ENCODE data around the gene MRPL46. TPM values are rescaled to one million over a fixed set of nuclear protein-coding genes. Genes with fewer than 3 reads are reported as not detected.

MRPL46 gene
- total and polyA plus RNA-seq, 2 experiments from 2014 or later = 20.9 to 39.1 TPM

DNA sequence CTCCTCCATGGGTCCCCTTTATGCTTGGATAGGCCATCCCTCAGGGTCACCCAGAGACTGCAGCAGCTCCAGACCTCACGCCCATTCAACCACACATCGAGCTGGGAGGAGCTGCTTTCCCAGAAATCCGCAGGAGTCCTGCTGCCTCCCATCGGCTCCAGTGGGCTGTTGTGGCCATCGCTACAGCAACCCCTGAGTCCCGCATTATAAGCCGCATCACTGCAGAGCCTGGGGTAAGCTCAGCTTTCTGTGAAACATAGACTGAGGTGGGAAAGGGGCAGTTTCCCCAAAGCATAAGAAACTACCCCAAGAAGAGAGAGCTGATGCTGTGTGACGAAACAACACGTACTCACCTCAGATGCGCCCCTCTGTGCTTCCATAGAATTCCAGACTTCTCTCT lies 35.7 kb downstream of the MRPL46 start:
- no peaks in the 10 kb centered on the region for H3K9me3 Mint-ChIP-seq

More for the DNA sequence above, 35.7 kb downstream of the MRPL46 start:
- no peaks in the 10 kb centered on the region for H3K79me2 ChIP-seq (replicated peaks; ENCODE audit: insufficient read depth)
- peak; percentile 44 for DNase-seq (ENCODE audit: low spot score)
- TF ChIP-seq STAT1 (IDR thresholded peaks at IDR 0.05; ENCODE audit: unreplicated experiment) = no peak
- TF ChIP-seq, protein P1, sequence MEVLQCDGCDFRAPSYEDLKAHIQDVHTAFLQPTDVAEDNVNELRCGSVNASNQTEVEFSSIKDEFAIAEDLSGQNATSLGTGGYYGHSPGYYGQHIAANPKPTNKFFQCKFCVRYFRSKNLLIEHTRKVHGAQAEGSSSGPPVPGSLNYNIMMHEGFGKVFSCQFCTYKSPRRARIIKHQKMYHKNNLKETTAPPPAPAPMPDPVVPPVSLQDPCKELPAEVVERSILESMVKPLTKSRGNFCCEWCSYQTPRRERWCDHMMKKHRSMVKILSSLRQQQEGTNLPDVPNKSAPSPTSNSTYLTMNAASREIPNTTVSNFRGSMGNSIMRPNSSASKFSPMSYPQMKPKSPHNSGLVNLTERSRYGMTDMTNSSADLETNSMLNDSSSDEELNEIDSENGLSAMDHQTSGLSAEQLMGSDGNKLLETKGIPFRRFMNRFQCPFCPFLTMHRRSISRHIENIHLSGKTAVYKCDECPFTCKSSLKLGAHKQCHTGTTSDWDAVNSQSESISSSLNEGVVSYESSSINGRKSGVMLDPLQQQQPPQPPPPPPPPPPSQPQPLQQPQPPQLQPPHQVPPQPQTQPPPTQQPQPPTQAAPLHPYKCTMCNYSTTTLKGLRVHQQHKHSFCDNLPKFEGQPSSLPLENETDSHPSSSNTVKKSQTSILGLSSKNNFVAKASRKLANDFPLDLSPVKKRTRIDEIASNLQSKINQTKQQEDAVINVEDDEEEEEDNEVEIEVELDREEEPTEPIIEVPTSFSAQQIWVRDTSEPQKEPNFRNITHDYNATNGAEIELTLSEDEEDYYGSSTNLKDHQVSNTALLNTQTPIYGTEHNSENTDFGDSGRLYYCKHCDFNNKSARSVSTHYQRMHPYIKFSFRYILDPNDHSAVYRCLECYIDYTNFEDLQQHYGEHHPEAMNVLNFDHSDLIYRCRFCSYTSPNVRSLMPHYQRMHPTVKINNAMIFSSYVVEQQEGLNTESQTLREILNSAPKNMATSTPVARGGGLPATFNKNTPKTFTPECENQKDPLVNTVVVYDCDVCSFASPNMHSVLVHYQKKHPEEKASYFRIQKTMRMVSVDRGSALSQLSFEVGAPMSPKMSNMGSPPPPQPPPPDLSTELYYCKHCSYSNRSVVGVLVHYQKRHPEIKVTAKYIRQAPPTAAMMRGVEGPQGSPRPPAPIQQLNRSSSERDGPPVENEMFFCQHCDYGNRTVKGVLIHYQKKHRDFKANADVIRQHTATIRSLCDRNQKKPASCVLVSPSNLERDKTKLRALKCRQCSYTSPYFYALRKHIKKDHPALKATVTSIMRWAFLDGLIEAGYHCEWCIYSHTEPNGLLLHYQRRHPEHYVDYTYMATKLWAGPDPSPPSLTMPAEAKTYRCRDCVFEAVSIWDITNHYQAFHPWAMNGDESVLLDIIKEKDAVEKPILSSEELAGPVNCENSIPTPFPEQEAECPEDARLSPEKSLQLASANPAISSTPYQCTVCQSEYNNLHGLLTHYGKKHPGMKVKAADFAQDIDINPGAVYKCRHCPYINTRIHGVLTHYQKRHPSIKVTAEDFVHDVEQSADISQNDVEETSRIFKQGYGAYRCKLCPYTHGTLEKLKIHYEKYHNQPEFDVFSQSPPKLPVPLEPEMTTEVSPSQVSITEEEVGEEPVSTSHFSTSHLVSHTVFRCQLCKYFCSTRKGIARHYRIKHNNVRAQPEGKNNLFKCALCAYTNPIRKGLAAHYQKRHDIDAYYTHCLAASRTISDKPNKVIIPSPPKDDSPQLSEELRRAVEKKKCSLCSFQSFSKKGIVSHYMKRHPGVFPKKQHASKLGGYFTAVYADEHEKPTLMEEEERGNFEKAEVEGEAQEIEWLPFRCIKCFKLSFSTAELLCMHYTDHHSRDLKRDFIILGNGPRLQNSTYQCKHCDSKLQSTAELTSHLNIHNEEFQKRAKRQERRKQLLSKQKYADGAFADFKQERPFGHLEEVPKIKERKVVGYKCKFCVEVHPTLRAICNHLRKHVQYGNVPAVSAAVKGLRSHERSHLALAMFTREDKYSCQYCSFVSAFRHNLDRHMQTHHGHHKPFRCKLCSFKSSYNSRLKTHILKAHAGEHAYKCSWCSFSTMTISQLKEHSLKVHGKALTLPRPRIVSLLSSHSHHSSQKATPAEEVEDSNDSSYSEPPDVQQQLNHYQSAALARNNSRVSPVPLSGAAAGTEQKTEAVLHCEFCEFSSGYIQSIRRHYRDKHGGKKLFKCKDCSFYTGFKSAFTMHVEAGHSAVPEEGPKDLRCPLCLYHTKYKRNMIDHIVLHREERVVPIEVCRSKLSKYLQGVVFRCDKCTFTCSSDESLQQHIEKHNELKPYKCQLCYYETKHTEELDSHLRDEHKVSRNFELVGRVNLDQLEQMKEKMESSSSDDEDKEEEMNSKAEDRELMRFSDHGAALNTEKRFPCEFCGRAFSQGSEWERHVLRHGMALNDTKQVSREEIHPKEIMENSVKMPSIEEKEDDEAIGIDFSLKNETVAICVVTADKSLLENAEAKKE (CRISPR knock-in tag; IDR thresholded peaks at IDR 0.05) = no peak
- TF ChIP-seq ZNF331 (CRISPR knock-in tag; IDR thresholded peaks at IDR 0.05; ENCODE audit: low read depth) = no peak
- no peak for TF ChIP-seq JUNB (IDR thresholded peaks at IDR 0.05; ENCODE audit: unreplicated experiment)
- no peak for TF ChIP-seq NANOG (IDR thresholded peaks at IDR 0.05; ENCODE audit: borderline replicate concordance)
- no peak for TF ChIP-seq EZH2phosphoT487 (IDR thresholded peaks at IDR 0.05; ENCODE audit: unreplicated experiment)
- TF ChIP-seq ZNF114 (CRISPR knock-in tag; IDR thresholded peaks at IDR 0.05) = no peak
- TF ChIP-seq CREB1 (CRISPR knock-in tag; IDR thresholded peaks at IDR 0.05; ENCODE audit: low read depth) = no peak
- TF ChIP-seq POLR2AphosphoS5 (IDR thresholded peaks at IDR 0.05; ENCODE audit: low read depth) = no peak
- TF ChIP-seq EZH2 (IDR thresholded peaks at IDR 0.05; ENCODE audit: low read depth, unreplicated experiment) = no peak
- TF ChIP-seq, protein P2, sequence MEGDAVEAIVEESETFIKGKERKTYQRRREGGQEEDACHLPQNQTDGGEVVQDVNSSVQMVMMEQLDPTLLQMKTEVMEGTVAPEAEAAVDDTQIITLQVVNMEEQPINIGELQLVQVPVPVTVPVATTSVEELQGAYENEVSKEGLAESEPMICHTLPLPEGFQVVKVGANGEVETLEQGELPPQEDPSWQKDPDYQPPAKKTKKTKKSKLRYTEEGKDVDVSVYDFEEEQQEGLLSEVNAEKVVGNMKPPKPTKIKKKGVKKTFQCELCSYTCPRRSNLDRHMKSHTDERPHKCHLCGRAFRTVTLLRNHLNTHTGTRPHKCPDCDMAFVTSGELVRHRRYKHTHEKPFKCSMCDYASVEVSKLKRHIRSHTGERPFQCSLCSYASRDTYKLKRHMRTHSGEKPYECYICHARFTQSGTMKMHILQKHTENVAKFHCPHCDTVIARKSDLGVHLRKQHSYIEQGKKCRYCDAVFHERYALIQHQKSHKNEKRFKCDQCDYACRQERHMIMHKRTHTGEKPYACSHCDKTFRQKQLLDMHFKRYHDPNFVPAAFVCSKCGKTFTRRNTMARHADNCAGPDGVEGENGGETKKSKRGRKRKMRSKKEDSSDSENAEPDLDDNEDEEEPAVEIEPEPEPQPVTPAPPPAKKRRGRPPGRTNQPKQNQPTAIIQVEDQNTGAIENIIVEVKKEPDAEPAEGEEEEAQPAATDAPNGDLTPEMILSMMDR (conservative IDR thresholded peaks at IDR 0.05; ENCODE audit: low read depth in 2 of 2) = no peak
- TF ChIP-seq, protein P3, sequence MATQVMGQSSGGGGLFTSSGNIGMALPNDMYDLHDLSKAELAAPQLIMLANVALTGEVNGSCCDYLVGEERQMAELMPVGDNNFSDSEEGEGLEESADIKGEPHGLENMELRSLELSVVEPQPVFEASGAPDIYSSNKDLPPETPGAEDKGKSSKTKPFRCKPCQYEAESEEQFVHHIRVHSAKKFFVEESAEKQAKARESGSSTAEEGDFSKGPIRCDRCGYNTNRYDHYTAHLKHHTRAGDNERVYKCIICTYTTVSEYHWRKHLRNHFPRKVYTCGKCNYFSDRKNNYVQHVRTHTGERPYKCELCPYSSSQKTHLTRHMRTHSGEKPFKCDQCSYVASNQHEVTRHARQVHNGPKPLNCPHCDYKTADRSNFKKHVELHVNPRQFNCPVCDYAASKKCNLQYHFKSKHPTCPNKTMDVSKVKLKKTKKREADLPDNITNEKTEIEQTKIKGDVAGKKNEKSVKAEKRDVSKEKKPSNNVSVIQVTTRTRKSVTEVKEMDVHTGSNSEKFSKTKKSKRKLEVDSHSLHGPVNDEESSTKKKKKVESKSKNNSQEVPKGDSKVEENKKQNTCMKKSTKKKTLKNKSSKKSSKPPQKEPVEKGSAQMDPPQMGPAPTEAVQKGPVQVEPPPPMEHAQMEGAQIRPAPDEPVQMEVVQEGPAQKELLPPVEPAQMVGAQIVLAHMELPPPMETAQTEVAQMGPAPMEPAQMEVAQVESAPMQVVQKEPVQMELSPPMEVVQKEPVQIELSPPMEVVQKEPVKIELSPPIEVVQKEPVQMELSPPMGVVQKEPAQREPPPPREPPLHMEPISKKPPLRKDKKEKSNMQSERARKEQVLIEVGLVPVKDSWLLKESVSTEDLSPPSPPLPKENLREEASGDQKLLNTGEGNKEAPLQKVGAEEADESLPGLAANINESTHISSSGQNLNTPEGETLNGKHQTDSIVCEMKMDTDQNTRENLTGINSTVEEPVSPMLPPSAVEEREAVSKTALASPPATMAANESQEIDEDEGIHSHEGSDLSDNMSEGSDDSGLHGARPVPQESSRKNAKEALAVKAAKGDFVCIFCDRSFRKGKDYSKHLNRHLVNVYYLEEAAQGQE (IDR thresholded peaks at IDR 0.05; ENCODE audit: unreplicated experiment) = no peak
- no peak overlapping the region for H3K27ac ChIP-seq (ENCODE audit: low read depth)
- no peak overlapping the region for H2AFZ ChIP-seq
- no peaks in the 10 kb centered on the region for H3K36me3 ChIP-seq (ENCODE audit: insufficient read depth)
- H3K4me3 ChIP-seq = no peak overlapping the region
- H3K27me3 Mint-ChIP-seq (ENCODE audit: insufficient read depth, low read depth, poor library complexity) = peaks cover 4% of the 10 kb centered on the region
- H3K4me3 Mint-ChIP-seq = no peak overlapping the region
- peaks cover 14% of the 10 kb centered on the region for H3K4me1 Mint-ChIP-seq
- no peak overlapping the region for H3K4me2 ChIP-seq
- no peaks in the 10 kb centered on the region for H3K9me2 ChIP-seq (ENCODE audit: insufficient read depth)
- no peaks in the 10 kb centered on the region for H3K36me3 Mint-ChIP-seq (ENCODE audit: low read depth)
- no peak overlapping the region for H3K27ac Mint-ChIP-seq
- peak; percentile 27; the same call in 2 of the 3 replicates for ATAC-seq
- H4K20me1 ChIP-seq (replicated peaks; ENCODE audit: insufficient read depth) = no peaks in the 10 kb centered on the region
- no peaks in the 10 kb centered on the region for H3F3A ChIP-seq (replicated peaks; ENCODE audit: low read depth)
- H3K4me1 ChIP-seq (ENCODE audit: insufficient read depth) = peaks cover 10% of the 10 kb centered on the region
- H3K27me3 ChIP-seq (ENCODE audit: insufficient read depth) = no peaks in the 10 kb centered on the region
